Neural progenitor cell (in vitro differentiated cells): ENCODE results near the gene GCAT.

ENCODE experiments used
- CTCF ChIP-seq: fragments of 200-600 bp; sonication (generic); IDR thresholded peaks from 2 replicates; pipeline ENCODE4 v1.5.1; 2017; ENCODE audit warnings: antibody characterized with exemption, mild to moderate bottlenecking
- EZH2 ChIP-seq: fragments of 200-600 bp; sonication (generic); IDR thresholded peaks from 2 replicates; pipeline ENCODE4 v1.6.1; 2017; ENCODE audit warnings: antibody characterized with exemption, mild to moderate bottlenecking, moderate library complexity

- no peak for TF ChIP-seq CTCF
- no peak for TF ChIP-seq EZH2
Measured at GRCh38 chr22:37765498-37765897, 42.2 kb upstream of the GCAT start.
